HEK293T (cell line): ENCODE measurements around the gene SEC61A2.

ENCODE experiments used
- BHLHE40 ChIP-seq: fragments of 450-650 bp; IDR thresholded peaks from 2 replicates; pipeline ENCODE4 v1.6.1; 2016; ENCODE audit warnings: mild to moderate bottlenecking, moderate library complexity, borderline replicate concordance
- CTBP1 ChIP-seq: fragments of 450-650 bp; IDR thresholded peaks from 2 replicates; pipeline ENCODE4 v1.6.1; 2016; ENCODE audit warnings: borderline replicate concordance
- ELF4 ChIP-seq: fragments of 450-650 bp; IDR thresholded peaks from 2 replicates; pipeline ENCODE4 v1.6.1; 2017; ENCODE audit warnings: antibody characterized with exemption
- FOXM1 ChIP-seq: fragments of 450-650 bp; IDR thresholded peaks from 2 replicates; pipeline ENCODE4 v1.6.1; 2017; ENCODE audit warnings: mild to moderate bottlenecking, borderline replicate concordance
- L3MBTL2 ChIP-seq: fragments of 450-650 bp; conservative IDR thresholded peaks from 2 replicates; pipeline ENCODE4 v1.6.1; 2016; ENCODE audit warnings: mild to moderate bottlenecking
- TARDBP ChIP-seq: fragments of 450-650 bp; IDR thresholded peaks from 2 replicates; pipeline ENCODE4 v1.6.1; 2016
- ZNF384 ChIP-seq: fragments of 450-650 bp; IDR thresholded peaks from 2 replicates; pipeline ENCODE4 v1.6.1; 2016
- TF ChIP-seq, protein P1 (sequence below): fragments of 450-650 bp; IDR thresholded peaks from 2 replicates; pipeline ENCODE4 v1.6.1; 2016

DNA sequence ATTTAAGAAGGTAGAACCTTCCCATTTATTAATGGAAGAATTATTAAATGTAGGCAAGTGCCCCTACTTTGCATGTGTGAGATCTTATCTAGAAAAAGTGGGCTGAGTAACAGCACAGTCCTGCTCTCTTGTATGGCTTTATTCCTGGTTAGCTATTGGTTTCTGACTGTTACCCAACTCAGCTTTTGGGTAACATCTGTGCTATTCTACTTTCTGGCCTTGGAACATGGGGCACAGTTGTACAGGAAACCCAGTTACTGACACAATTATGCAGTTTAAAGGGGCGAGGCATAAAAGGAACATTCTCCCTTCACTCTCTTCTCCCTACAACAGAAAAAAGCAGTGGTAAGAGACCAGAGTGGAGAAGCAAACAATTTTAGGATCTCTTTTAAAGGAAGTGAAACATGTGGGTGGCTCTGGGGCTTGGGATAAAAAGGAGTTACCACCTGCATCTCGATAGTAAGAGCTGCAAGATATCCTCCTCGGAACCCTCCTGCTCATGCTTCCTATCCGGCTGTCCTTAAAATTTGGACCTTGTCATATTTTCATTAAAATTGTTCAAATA is 50.2 kb downstream of the SEC61A2 start:
- TF ChIP-seq FOXM1 (no peak), ZNF384 (no peak), L3MBTL2 (no peak), CTBP1 (no peak), TARDBP (no peak), BHLHE40 (no peak), ELF4 (no peak)
- TF ChIP-seq, protein P1, sequence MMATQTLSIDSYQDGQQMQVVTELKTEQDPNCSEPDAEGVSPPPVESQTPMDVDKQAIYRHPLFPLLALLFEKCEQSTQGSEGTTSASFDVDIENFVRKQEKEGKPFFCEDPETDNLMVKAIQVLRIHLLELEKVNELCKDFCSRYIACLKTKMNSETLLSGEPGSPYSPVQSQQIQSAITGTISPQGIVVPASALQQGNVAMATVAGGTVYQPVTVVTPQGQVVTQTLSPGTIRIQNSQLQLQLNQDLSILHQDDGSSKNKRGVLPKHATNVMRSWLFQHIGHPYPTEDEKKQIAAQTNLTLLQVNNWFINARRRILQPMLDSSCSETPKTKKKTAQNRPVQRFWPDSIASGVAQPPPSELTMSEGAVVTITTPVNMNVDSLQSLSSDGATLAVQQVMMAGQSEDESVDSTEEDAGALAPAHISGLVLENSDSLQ: no peak
